ENCODE results near the gene RREB1. TPM values are rescaled to one million over a fixed set of nuclear protein-coding genes. Genes with fewer than 3 reads are reported as not detected.

The RREB1 gene
- total and polyA plus RNA-seq, 2 experiments from 2014 or later = 8.5 to 25.5 TPM

- H3K4me1 ChIP-seq (ENCODE audit: insufficient read depth) = peaks cover 22% of the 10 kb centered on the region
- no peak overlapping the region for H3K4me3 Mint-ChIP-seq
- no peaks in the 10 kb centered on the region for H3K9me2 ChIP-seq (ENCODE audit: insufficient read depth)
- H3K36me3 Mint-ChIP-seq (ENCODE audit: low read depth) = no peaks in the 10 kb centered on the region
- no peak overlapping the region for H2AFZ ChIP-seq
- H3K27ac Mint-ChIP-seq = no peak overlapping the region
- no peaks in the 10 kb centered on the region for H3F3A ChIP-seq (replicated peaks; ENCODE audit: low read depth)
- TF ChIP-seq ETS1 (IDR thresholded peaks at IDR 0.05) (no peak), ZNF462 (CRISPR knock-in tag; IDR thresholded peaks at IDR 0.05) (no peak), REST (IDR thresholded peaks at IDR 0.05; ENCODE audit: unreplicated experiment) (no peak), JUNB (IDR thresholded peaks at IDR 0.05; ENCODE audit: unreplicated experiment) (no peak)
- peaks cover 14% of the 10 kb centered on the region for H3K27me3 Mint-ChIP-seq (ENCODE audit: insufficient read depth, low read depth, poor library complexity)
- peaks cover 28% of the 10 kb centered on the region for H3K4me1 Mint-ChIP-seq
- no peaks in the 10 kb centered on the region; the same call in 2 of the 3 replicates for H3K9me3 Mint-ChIP-seq
- H4K20me1 ChIP-seq (replicated peaks; ENCODE audit: insufficient read depth) = no peaks in the 10 kb centered on the region
- no peaks in the 10 kb centered on the region for H3K79me2 ChIP-seq (replicated peaks; ENCODE audit: insufficient read depth)
- no peak overlapping the region for H3K4me3 ChIP-seq
- ATAC-seq (no peak), DNase-seq (ENCODE audit: low spot score) (no peak)
- no peaks in the 10 kb centered on the region for H3K27me3 ChIP-seq (ENCODE audit: insufficient read depth)
- H3K4me2 ChIP-seq = no peak overlapping the region
- H3K36me3 ChIP-seq (ENCODE audit: insufficient read depth) = no peaks in the 10 kb centered on the region
- H3K27ac ChIP-seq (ENCODE audit: low read depth) = no peak overlapping the region
Measured at GRCh38 chr6:7088076-7088742, 19.6 kb upstream of the RREB1 start.

All from GM23338 (cell line).